HG03064 (cell line): ENCODE measurements around the gene GOLPH3L.
"Not testable (repeated sequence)": the region's sequence is repeated elsewhere in the genome, so short reads cannot be mapped to it uniquely, and the experiment has no call there.

Source experiments
- ATAC-seq: cut with Tn5 transposase; IDR thresholded peaks from one replicate; pipeline ENCODE4 v1.9.1; 2021; ENCODE audit warnings: low read depth; ENCODE audit not compliant: unreplicated experiment

Gene GOLPH3L

GRCh38 chr1:150696995-150697927 is at the start of gene GOLPH3L:
TSS of gene GOLPH3L (minus strand) at chr1:150697154. CDS start at chr1:150694838, 2,316 bp downstream.
- peak; percentile 97 for ATAC-seq

- ATAC-seq, result no peak
Observed at GRCh38 chr1:150730130-150730721, 33.3 kb upstream of the GOLPH3L start.

- no peak for ATAC-seq
Observed at GRCh38 chr1:150724336-150724735, 27.4 kb upstream of the GOLPH3L start.

- ATAC-seq, result no peak
Observed at GRCh38 chr1:150720703-150721102, 23.7 kb upstream of the GOLPH3L start, which contains the start of gene HORMAD1. TSS of gene HORMAD1 (minus strand) at chr1:150720895. CDS start at chr1:150719505, 1,390 bp downstream.

- ATAC-seq, result no peak
Observed at GRCh38 chr1:150720098-150720497, 23.1 kb upstream of the GOLPH3L start.

- ATAC-seq, result no peak
Observed at GRCh38 chr1:150718225-150718891, 21.4 kb upstream of the GOLPH3L start.

GRCh38 chr1:150709031-150709430 is 12.1 kb upstream of the GOLPH3L start:
- not testable (repeated sequence) for ATAC-seq

- ATAC-seq, result no peak
Observed at GRCh38 chr1:150708595-150708994, 11.6 kb upstream of the GOLPH3L start.

GRCh38 chr1:150706091-150706490 is 9.1 kb upstream of the GOLPH3L start:
- ATAC-seq, result no peak

GRCh38 chr1:150703427-150703826 is 6.5 kb upstream of the GOLPH3L start:
- no peak for ATAC-seq

- no peak for ATAC-seq
Observed at GRCh38 chr1:150696590-150696989, 364 bp downstream of the GOLPH3L start.

- no peak for ATAC-seq
Observed at GRCh38 chr1:150696162-150696561, 792 bp downstream of the GOLPH3L start.

GRCh38 chr1:150695561-150695960 is 1.4 kb downstream of the GOLPH3L start:
- ATAC-seq, result no peak

- ATAC-seq, result no peak
Observed at GRCh38 chr1:150692720-150693119, 4.2 kb downstream of the GOLPH3L start.

- no peak for ATAC-seq
Observed at GRCh38 chr1:150688763-150689162, 8.2 kb downstream of the GOLPH3L start.

- no peak for ATAC-seq
Observed at GRCh38 chr1:150686275-150686674, 10.7 kb downstream of the GOLPH3L start.

GRCh38 chr1:150683914-150684313 is 13.0 kb downstream of the GOLPH3L start:
- ATAC-seq, result no peak

GRCh38 chr1:150678988-150679387 is 18.0 kb downstream of the GOLPH3L start:
- no peak for ATAC-seq

- no peak for ATAC-seq
Observed at GRCh38 chr1:150674881-150675280, 22.1 kb downstream of the GOLPH3L start.

GRCh38 chr1:150663321-150663720 is 33.6 kb downstream of the GOLPH3L start:
- ATAC-seq, result no peak

- no peak for ATAC-seq
Observed at GRCh38 chr1:150662811-150663210, 34.1 kb downstream of the GOLPH3L start.
